Right atrium auricular region (tissue), 2 donors: ENCODE data around the gene DKK3. TPM values are rescaled to one million over a fixed set of nuclear protein-coding genes. Genes with fewer than 3 reads are reported as not detected.

Experiments
- DNase-seq: peaks from one replicate; pipeline ENCODE4 v3.0.0-alpha.2; 2019; ENCODE audit warnings: low spot score
- H3K27ac ChIP-seq, 2 donors: fragments of 200-600 bp; sonication (generic); 1 replicate in 1 of 2; 2 replicates in 1 of 2; pipeline ENCODE4 v1.5.1; 2016 to 2019
- H3K27me3 ChIP-seq, 2 donors: fragments of 200-600 bp; sonication (generic); one replicate each; pipeline versions ENCODE4 v1.5.1 to v1.6.0; 2017 to 2019
- H3K36me3 ChIP-seq: fragments of 200-600 bp; sonication (generic); one replicate; pipeline ENCODE4 v1.5.1; 2016
- H3K4me1 ChIP-seq, 2 donors: fragments of 200-600 bp; sonication (generic); one replicate each; pipeline versions ENCODE4 v1.5.1 to v1.6.0; 2017 to 2019
- H3K4me3 ChIP-seq, 2 donors: fragments of 200-600 bp; sonication (generic); 1 replicate in 1 of 2; 2 replicates in 1 of 2; pipeline ENCODE4 v1.5.1; 2017 to 2019; ENCODE audit warnings: mild to moderate bottlenecking in 1 of 2, moderate library complexity in 1 of 2
- H3K9me3 ChIP-seq, 2 donors: fragments of 200-600 bp; sonication (generic); one replicate each; pipeline ENCODE4 v1.5.1; 2019
- total RNA-seq, 2 donors: library from RNA; depleted of rRNA; stranded (reverse); fragments of >200 nt; gene quantifications; one replicate each; pipeline ENCODE4 v1.1.0, GENCODE V29; 2016
- TF ChIP-seq, protein P1 (sequence below), 2 donors: fragments of 200-600 bp; sonication (generic); IDR thresholded peaks; one replicate each; pipeline ENCODE4 v1.5.1; 2019; ENCODE audit warnings: antibody characterized with exemption in 2 of 2

The DKK3 gene
- total RNA-seq, 2 donors from 2014 or later, result 2,934 to 5,316 TPM

DNA sequence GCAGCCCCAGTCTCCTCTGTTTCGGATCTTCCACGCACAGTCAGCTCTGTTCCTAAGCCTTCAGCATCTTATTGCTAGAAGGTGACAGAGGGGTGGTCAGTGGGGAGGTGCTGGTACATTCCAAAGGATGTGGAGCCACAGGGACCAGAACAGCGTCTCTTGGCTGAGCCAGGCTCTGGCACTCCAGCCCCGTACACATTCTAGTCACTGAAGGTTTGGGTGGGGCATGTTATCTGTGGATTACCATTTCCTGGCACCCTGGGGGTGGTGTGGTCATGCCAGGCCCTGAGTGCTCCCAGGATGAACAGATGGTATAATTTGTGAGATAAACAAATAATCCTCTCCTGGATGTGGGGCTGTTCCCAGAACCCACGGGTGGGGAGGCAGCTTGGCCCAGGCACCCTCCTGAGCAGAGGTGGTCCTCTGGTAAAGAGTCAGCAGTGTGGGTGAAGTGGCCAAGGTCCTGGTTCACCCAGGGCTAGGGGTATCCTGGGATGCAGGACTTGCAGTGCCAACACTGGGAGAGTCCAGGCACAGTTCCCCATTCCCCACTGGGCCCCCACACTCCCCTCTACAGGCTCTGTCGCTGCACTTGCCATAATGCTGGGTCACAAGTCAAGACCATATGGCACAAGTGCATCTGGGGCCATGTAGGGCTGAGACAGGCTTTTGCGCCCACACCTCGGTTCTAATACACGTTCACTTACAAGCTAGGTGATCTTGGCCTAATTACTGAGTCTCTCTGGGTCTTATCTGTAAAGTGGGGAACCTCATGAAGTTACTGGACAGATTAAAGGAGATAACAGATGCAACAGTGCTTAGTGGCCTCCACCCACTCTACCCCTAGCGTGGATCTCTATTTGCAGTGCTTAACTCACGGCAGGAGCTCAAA is 33.0 kb downstream of the DKK3 start:
- no peaks in the 10 kb centered on the region for H3K36me3 ChIP-seq
- TF ChIP-seq, protein P1, sequence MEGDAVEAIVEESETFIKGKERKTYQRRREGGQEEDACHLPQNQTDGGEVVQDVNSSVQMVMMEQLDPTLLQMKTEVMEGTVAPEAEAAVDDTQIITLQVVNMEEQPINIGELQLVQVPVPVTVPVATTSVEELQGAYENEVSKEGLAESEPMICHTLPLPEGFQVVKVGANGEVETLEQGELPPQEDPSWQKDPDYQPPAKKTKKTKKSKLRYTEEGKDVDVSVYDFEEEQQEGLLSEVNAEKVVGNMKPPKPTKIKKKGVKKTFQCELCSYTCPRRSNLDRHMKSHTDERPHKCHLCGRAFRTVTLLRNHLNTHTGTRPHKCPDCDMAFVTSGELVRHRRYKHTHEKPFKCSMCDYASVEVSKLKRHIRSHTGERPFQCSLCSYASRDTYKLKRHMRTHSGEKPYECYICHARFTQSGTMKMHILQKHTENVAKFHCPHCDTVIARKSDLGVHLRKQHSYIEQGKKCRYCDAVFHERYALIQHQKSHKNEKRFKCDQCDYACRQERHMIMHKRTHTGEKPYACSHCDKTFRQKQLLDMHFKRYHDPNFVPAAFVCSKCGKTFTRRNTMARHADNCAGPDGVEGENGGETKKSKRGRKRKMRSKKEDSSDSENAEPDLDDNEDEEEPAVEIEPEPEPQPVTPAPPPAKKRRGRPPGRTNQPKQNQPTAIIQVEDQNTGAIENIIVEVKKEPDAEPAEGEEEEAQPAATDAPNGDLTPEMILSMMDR (IDR thresholded peaks at IDR 0.05), result no peak
- H3K9me3 ChIP-seq, result no peaks in the 10 kb centered on the region
- no peaks in the 10 kb centered on the region for H3K27me3 ChIP-seq
- H3K4me3 ChIP-seq, result no peak overlapping the region
- H3K27ac ChIP-seq, result peak overlapping the region; percentile 84 to 93
- peaks cover 0 to 100% of the 10 kb centered on the region in 2 donors for H3K4me1 ChIP-seq
- peak; percentile 44 for DNase-seq

DNA sequence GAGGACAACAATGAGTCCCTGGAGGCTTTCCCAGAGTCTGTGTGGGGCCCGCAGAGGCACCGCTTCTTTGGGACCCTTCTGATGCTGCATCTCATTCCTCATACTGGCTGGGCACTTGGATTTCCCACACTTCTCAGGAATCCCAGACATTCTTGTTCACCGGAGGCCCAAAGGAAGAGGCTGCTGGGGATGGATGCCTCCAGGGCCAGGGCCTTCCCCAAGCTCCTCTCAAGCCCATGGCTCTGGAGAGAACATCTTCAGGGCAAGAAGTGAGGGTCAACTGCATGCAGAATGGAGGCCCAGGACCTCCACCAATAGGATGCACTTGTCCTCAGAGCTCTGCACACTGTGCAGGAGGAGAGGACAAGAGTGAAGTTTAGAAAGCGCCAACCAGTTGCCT is 34.6 kb downstream of the DKK3 start:
- no peak for DNase-seq
- H3K27ac ChIP-seq, result peak overlapping the region; percentile 84 to 93
- no peaks in the 10 kb centered on the region for H3K36me3 ChIP-seq
- H3K27me3 ChIP-seq, result no peaks in the 10 kb centered on the region
- no peaks in the 10 kb centered on the region for H3K9me3 ChIP-seq
- TF ChIP-seq, protein P1 (IDR thresholded peaks at IDR 0.05), result no peak
- peaks cover 0 to 100% of the 10 kb centered on the region in 2 donors for H3K4me1 ChIP-seq
- no peak overlapping the region for H3K4me3 ChIP-seq

DNA sequence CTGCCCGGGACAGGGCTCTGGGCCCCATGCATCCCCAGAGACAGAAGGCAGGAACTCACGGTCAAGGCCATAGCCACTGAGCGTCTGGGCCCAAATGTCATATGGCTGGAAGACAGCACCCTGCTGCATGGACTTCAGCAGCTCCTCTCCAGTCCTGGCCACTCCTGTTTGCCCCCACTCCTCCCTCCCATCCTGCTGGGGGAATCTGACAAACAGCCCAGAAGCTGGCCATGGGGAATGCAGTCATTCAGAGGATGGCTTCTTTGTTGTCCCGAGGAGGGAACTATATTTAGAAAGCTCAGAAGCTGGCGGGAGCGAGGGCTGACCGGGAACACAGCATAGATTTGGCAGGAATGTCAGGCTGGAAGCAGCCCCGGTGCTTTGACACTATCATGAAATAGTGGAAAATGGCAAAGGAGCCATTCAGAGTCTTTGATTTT is 35.0 kb downstream of the DKK3 start:
- TF ChIP-seq, protein P1 (IDR thresholded peaks at IDR 0.05), result no peak
- peak overlapping the region; percentile 84 to 93 for H3K27ac ChIP-seq
- H3K4me3 ChIP-seq, result no peak overlapping the region
- H3K36me3 ChIP-seq, result no peaks in the 10 kb centered on the region
- H3K4me1 ChIP-seq, result peaks cover 0 to 100% of the 10 kb centered on the region in 2 donors
- no peaks in the 10 kb centered on the region for H3K27me3 ChIP-seq
- no peaks in the 10 kb centered on the region for H3K9me3 ChIP-seq
- peak; percentile 91 for DNase-seq

DNA sequence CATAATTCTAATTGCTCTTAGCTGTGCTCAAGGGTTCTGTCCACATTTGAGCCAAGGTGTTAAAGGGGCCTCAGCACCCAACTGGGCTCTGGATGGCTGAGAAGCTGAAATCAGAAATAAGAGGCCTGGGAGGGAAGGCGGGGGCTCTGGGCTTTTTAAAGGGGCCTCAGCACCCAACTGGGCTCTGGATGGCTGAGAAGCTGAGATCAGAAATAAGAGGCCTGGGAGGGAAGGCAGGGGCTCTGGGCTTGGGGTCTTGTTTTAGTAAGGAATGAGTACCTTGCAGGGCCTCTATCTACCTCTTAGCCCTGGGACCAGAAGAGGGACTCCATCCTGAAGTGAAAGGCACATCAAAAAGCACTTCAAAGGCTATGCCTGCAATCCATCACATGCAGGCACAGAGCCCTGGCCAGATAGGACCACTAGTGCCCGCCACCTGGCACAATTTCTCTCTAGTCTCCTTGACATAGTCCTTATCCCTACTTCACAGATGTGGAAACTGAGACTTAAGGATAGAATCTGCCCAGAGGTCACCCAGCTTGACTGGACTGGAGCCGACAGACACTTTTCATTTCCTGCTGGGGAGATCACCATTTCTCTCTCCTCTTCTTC is 35.6 kb downstream of the DKK3 start:
- DNase-seq, result peak; percentile 48
- H3K9me3 ChIP-seq, result no peaks in the 10 kb centered on the region
- H3K36me3 ChIP-seq, result no peaks in the 10 kb centered on the region
- no peak overlapping the region for H3K4me3 ChIP-seq
- no peaks in the 10 kb centered on the region for H3K27me3 ChIP-seq
- TF ChIP-seq, protein P1 (IDR thresholded peaks at IDR 0.05), result no peak
- peak overlapping the region; percentile 84 to 93 for H3K27ac ChIP-seq
- H3K4me1 ChIP-seq, result peaks cover 0 to 100% of the 10 kb centered on the region in 2 donors

DNA sequence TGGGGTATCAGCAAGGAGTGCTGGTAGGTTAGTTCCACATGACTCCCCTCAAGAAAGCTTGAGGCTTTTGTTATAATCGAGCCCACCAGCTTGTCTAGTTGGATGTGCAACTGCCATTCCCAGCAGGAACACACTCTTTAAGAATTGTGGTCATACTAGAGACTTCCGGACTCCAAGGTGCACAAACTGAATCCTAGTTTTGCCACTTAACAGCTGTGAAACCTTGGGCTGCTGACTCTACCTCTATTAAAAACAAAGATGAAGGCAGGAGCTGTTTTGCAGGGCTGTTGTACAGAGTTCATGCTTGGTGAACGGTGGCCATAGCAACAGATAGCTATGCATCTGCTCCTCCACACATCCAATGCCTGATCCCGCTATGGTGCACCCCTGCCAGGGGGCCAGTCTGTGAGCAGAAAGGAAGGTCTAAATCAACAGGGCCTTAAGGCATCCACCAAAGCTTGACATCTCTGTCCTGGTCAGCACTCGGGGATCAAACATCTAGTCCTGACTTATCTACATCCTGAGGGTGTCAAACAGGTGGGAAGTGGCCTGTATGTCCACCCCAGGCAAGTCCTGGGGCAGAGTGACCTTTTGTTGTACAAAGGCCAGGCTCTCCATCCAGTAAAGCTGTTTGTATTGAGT is 36.4 kb downstream of the DKK3 start:
- TF ChIP-seq, protein P1 (IDR thresholded peaks at IDR 0.05), result no peak
- H3K27me3 ChIP-seq, result no peaks in the 10 kb centered on the region
- peak overlapping the region; percentile 84 to 93 for H3K27ac ChIP-seq
- no peak overlapping the region for H3K4me3 ChIP-seq
- no peaks in the 10 kb centered on the region for H3K9me3 ChIP-seq
- DNase-seq, result no peak
- no peaks in the 10 kb centered on the region for H3K36me3 ChIP-seq
- H3K4me1 ChIP-seq, result peaks cover 0 to 100% of the 10 kb centered on the region in 2 donors
